Neuronal stem cell (in vitro differentiated cells): ENCODE results near the gene LYPLAL1.

Experiments used
- DNase-seq: peaks from one replicate; pipeline ENCODE4 v3.0.0-alpha.2; 2013; ENCODE audit warnings: low spot score
- H2AFZ ChIP-seq: one replicate; pipeline ENCODE4 v1.6.1; 2013; ENCODE audit warnings: mild to moderate bottlenecking, low read length, inconsistent platforms
- H2AK5ac ChIP-seq: 2 replicates; pipeline ENCODE4 v1.6.1; 2013; ENCODE audit warnings: low read depth, mild to moderate bottlenecking, inconsistent platforms, low read length, moderate library complexity, mixed read lengths
- H2BK120ac ChIP-seq: 2 replicates; pipeline ENCODE4 v1.6.1; 2013; ENCODE audit warnings: low read depth, mild to moderate bottlenecking, inconsistent platforms, low read length, moderate library complexity, mixed read lengths
- H2BK12ac ChIP-seq: one replicate; pipeline ENCODE4 v1.6.1; 2013; ENCODE audit warnings: low read length, inconsistent platforms
- H2BK15ac ChIP-seq: 2 replicates; pipeline ENCODE4 v1.6.1; 2013; ENCODE audit warnings: mild to moderate bottlenecking, low read length, inconsistent platforms, mixed read lengths
- H2BK5ac ChIP-seq: one replicate; pipeline ENCODE4 v1.6.1; 2013; ENCODE audit warnings: inconsistent platforms, mild to moderate bottlenecking, low read length, moderate library complexity
- H3K14ac ChIP-seq: one replicate; pipeline ENCODE4 v1.6.1; 2013; ENCODE audit warnings: low read length, inconsistent platforms
- H3K18ac ChIP-seq: 2 replicates; pipeline ENCODE4 v1.6.1; 2013; ENCODE audit warnings: low read length, inconsistent platforms
- H3K23ac ChIP-seq: 2 replicates; pipeline ENCODE4 v1.6.1; 2013; ENCODE audit warnings: low read depth, mild to moderate bottlenecking, mixed read lengths, low read length, inconsistent platforms; ENCODE audit not compliant: poor library complexity
- H3K27ac ChIP-seq: replicated peaks from 3 replicates; pipeline ENCODE4 v1.5.1; 2013; ENCODE audit warnings: low read length, inconsistent platforms
- H3K27me3 ChIP-seq, 3 experiments: 2 replicates each; pipeline ENCODE4 v1.6.1; 2013; ENCODE audit warnings: low read length in 3 of 3, mild to moderate bottlenecking in 2 of 3, inconsistent platforms in 1 of 3, low read depth in 1 of 3, mixed read lengths in 1 of 3, moderate library complexity in 1 of 3; ENCODE audit not compliant: control insufficient read depth in 3 of 3, insufficient read depth in 3 of 3
- H3K36me3 ChIP-seq, 2 donors: replicated peaks in 1 of 2; 2 replicates each; pipeline ENCODE4 v1.6.1; 2013; ENCODE audit warnings: low read length in 2 of 2; ENCODE audit not compliant: control insufficient read depth in 2 of 2, insufficient read depth in 2 of 2
- H3K4ac ChIP-seq: 2 replicates; pipeline ENCODE4 v1.6.1; 2013; ENCODE audit warnings: inconsistent platforms, mild to moderate bottlenecking, low read length, moderate library complexity
- H3K4me1 ChIP-seq, 2 donors: 1 replicate in 1 of 2; 2 replicates in 1 of 2; pipeline ENCODE4 v1.6.1; 2013; ENCODE audit warnings: low read length in 2 of 2, low read depth in 1 of 2; ENCODE audit not compliant: control insufficient read depth in 2 of 2, insufficient read depth in 1 of 2
- H3K4me2 ChIP-seq: one replicate; pipeline ENCODE4 v1.6.1; 2013; ENCODE audit warnings: mild to moderate bottlenecking, low read length, inconsistent platforms; ENCODE audit not compliant: insufficient read depth, poor library complexity, severe bottlenecking
- H3K4me3 ChIP-seq, 2 donors: 2 replicates each; pipeline ENCODE4 v1.5.1; 2013; ENCODE audit warnings: low read length in 2 of 2, mild to moderate bottlenecking in 2 of 2, inconsistent platforms in 1 of 2, moderate library complexity in 1 of 2
- H3K79me1 ChIP-seq: one replicate; pipeline ENCODE4 v1.6.1; 2013; ENCODE audit warnings: low read depth, mild to moderate bottlenecking, inconsistent platforms, low read length, moderate library complexity
- H3K9ac ChIP-seq: one replicate; pipeline ENCODE4 v1.6.1; 2013; ENCODE audit warnings: mild to moderate bottlenecking, low read depth, low read length, inconsistent platforms; ENCODE audit not compliant: poor library complexity
- H3K9me3 ChIP-seq, 2 donors: replicated peaks in 1 of 2; 2 replicates each; pipeline versions ENCODE3 to v1.6.1; 2013; ENCODE audit warnings: low read length in 2 of 2, mild to moderate bottlenecking in 2 of 2, inconsistent platforms in 1 of 2, low read depth in 1 of 2, mixed read lengths in 1 of 2, moderate library complexity in 1 of 2; ENCODE audit not compliant: control insufficient read depth in 2 of 2, insufficient read depth in 1 of 2
- H4K8ac ChIP-seq: one replicate; pipeline ENCODE4 v1.6.1; 2013; ENCODE audit warnings: low read depth, mild to moderate bottlenecking, inconsistent platforms, low read length, moderate library complexity
- H4K91ac ChIP-seq: one replicate; pipeline ENCODE4 v1.6.1; 2013; ENCODE audit warnings: low read length, low read depth, mild to moderate bottlenecking, inconsistent platforms; ENCODE audit not compliant: poor library complexity
- WGBS, 2 donors: extraction: QIAGEN DNeasy Blood & Tissue Kit; methylation state at CpG; one replicate each; pipeline ENCODE4 v1.1.7; 2013; ENCODE audit warnings: missing lambda C conversion rate in 2 of 2, mixed read lengths in 1 of 2; ENCODE audit not compliant: insufficient read length in 2 of 2, insufficient replicate concordance in 1 of 2; ENCODE audit errors: extremely low coverage in 2 of 2; 5-methylcytosine and 5-hydroxymethylcytosine counted together

Gene LYPLAL1

GRCh38 chr1:219236933-219237610 is 63.4 kb downstream of the LYPLAL1 start:
- Histone ChIP-seq H3K4me3 (no peak overlapping the region), H2BK15ac (no peak overlapping the region), H3K27ac (no peak overlapping the region), H3K4me2 (no peak overlapping the region), H3K27me3 (no peaks in the 10 kb centered on the region), H4K8ac (no peak overlapping the region), H3K36me3 (no peaks in the 10 kb centered on the region), H3K23ac (no peak overlapping the region), H2AFZ (no peak overlapping the region), H4K91ac (no peak overlapping the region), H3K9me3 (no peaks in the 10 kb centered on the region), H3K9ac (no peak overlapping the region), H2BK120ac (no peak overlapping the region), H3K4me1 (no peaks in the 10 kb centered on the region), H3K14ac (no peak overlapping the region), H2BK12ac (no peak overlapping the region), H3K18ac (no peak overlapping the region), H2AK5ac (no peak overlapping the region), H2BK5ac (no peak overlapping the region), H3K4ac (no peak overlapping the region), H3K79me1 (no peaks in the 10 kb centered on the region)
- WGBS, 2 donors = no CpG with 5 or more reads among the region's 5 CpGs
- no peak for DNase-seq

GRCh38 chr1:219239518-219239917 is 65.8 kb downstream of the LYPLAL1 start:
- no peaks in the 10 kb centered on the region for H3K79me1 ChIP-seq
- H3K18ac ChIP-seq = no peak overlapping the region
- H2BK120ac ChIP-seq = no peak overlapping the region
- H2BK5ac ChIP-seq = no peak overlapping the region
- DNase-seq = no peak
- no peaks in the 10 kb centered on the region for H3K9me3 ChIP-seq
- no peak overlapping the region for H4K91ac ChIP-seq
- no CpG with 5 or more reads among the region's 2 CpGs for WGBS, 2 donors
- no peak overlapping the region for H2AK5ac ChIP-seq
- no peak overlapping the region for H3K4me3 ChIP-seq
- H3K4ac ChIP-seq = no peak overlapping the region
- H3K9ac ChIP-seq = no peak overlapping the region
- no peak overlapping the region for H3K14ac ChIP-seq
- H2BK15ac ChIP-seq = no peak overlapping the region
- H3K4me1 ChIP-seq = no peaks in the 10 kb centered on the region
- H3K23ac ChIP-seq = no peak overlapping the region
- H3K36me3 ChIP-seq = no peaks in the 10 kb centered on the region
- no peak overlapping the region for H2BK12ac ChIP-seq
- no peak overlapping the region for H3K4me2 ChIP-seq
- no peaks in the 10 kb centered on the region for H3K27me3 ChIP-seq
- H4K8ac ChIP-seq = no peak overlapping the region
- no peak overlapping the region for H2AFZ ChIP-seq
- no peak overlapping the region for H3K27ac ChIP-seq

GRCh38 chr1:219244864-219245263 is 71.2 kb downstream of the LYPLAL1 start:
- H2BK120ac ChIP-seq = no peak overlapping the region
- no peak overlapping the region for H3K27ac ChIP-seq
- H2BK15ac ChIP-seq = no peak overlapping the region
- H3K9me3 ChIP-seq = no peaks in the 10 kb centered on the region
- H3K23ac ChIP-seq = no peak overlapping the region
- no peak overlapping the region for H4K8ac ChIP-seq
- no peak for DNase-seq
- no peak overlapping the region for H3K4ac ChIP-seq
- no peak overlapping the region for H3K4me3 ChIP-seq
- H3K36me3 ChIP-seq = no peaks in the 10 kb centered on the region
- no peak overlapping the region for H2BK12ac ChIP-seq
- H3K14ac ChIP-seq = no peak overlapping the region
- no peak overlapping the region for H3K4me2 ChIP-seq
- H3K9ac ChIP-seq = no peak overlapping the region
- H3K18ac ChIP-seq = no peak overlapping the region
- no peaks in the 10 kb centered on the region for H3K79me1 ChIP-seq
- H3K4me1 ChIP-seq = no peaks in the 10 kb centered on the region
- no peaks in the 10 kb centered on the region for H3K27me3 ChIP-seq
- no peak overlapping the region for H4K91ac ChIP-seq
- H2AK5ac ChIP-seq = no peak overlapping the region
- H2AFZ ChIP-seq = no peak overlapping the region
- H2BK5ac ChIP-seq = no peak overlapping the region

- no peak overlapping the region for H3K23ac ChIP-seq
- no peaks in the 10 kb centered on the region for H3K27me3 ChIP-seq
- no peak overlapping the region for H2BK12ac ChIP-seq
- no peak overlapping the region for H3K9ac ChIP-seq
- H2AFZ ChIP-seq = no peak overlapping the region
- DNase-seq = no peak
- no peak overlapping the region for H2AK5ac ChIP-seq
- H3K79me1 ChIP-seq = no peaks in the 10 kb centered on the region
- H2BK120ac ChIP-seq = no peak overlapping the region
- H4K91ac ChIP-seq = no peak overlapping the region
- no peak overlapping the region for H3K27ac ChIP-seq
- H3K9me3 ChIP-seq = peaks cover 0 to 3% of the 10 kb centered on the region in 2 donors
- no CpG with 5 or more reads among the region's 1 CpG for WGBS, 2 donors
- no peak overlapping the region for H4K8ac ChIP-seq
- H3K4me3 ChIP-seq = no peak overlapping the region
- no peaks in the 10 kb centered on the region for H3K36me3 ChIP-seq
- no peaks in the 10 kb centered on the region for H3K4me1 ChIP-seq
- H3K18ac ChIP-seq = no peak overlapping the region
- H2BK5ac ChIP-seq = no peak overlapping the region
- no peak overlapping the region for H3K4ac ChIP-seq
- no peak overlapping the region for H2BK15ac ChIP-seq
- no peak overlapping the region for H3K14ac ChIP-seq
- H3K4me2 ChIP-seq = no peak overlapping the region
Observed at GRCh38 chr1:219247441-219247840, 73.8 kb downstream of the LYPLAL1 start.
